K562 (cell line): ENCODE measurements around the gene STK16. TPM values are rescaled to one million over a fixed set of nuclear protein-coding genes. Genes with fewer than 3 reads are reported as not detected.
A peak's percentile ranks its signal among the peaks of the same experiment; 100 is the strongest.

Source experiments
- ARID3A ChIP-seq: IDR thresholded peaks from 2 replicates; pipeline ENCODE4 v1.6.1; 2012; ENCODE audit warnings: low read depth, low read length, improper control_type of control experiment, borderline replicate concordance
- BCL6 ChIP-seq: fragments of 250-450 bp; sonication (Bioruptor Pico); IDR thresholded peaks from 2 replicates; pipeline ENCODE4 v1.4.0; 2020
- CGGBP1 ChIP-seq: fragments of 250-450 bp; sonication (Bioruptor Pico); IDR thresholded peaks from 2 replicates; pipeline ENCODE4 v1.9.0; 2021; ENCODE audit warnings: mild to moderate bottlenecking
- HDAC2 ChIP-seq: fragments of 450-650 bp; IDR thresholded peaks from 2 replicates; pipeline ENCODE4 v1.6.1; 2016; ENCODE audit warnings: mild to moderate bottlenecking
- HMGN3 ChIP-seq: IDR thresholded peaks from 2 replicates; pipeline ENCODE4 v1.6.1; 2011; ENCODE audit warnings: borderline replicate concordance, low read depth, mild to moderate bottlenecking, mixed read lengths, low read length; ENCODE audit not compliant: insufficient read length; ENCODE audit errors: extremely low read depth
- HSF4 ChIP-seq: fragments of 250-450 bp; sonication (Bioruptor Pico); IDR thresholded peaks from 2 replicates; pipeline ENCODE4 v2.1.2; 2022; ENCODE audit warnings: mild to moderate bottlenecking, moderate library complexity, borderline replicate concordance
- MAFK ChIP-seq: IDR thresholded peaks from 2 replicates; pipeline ENCODE4 v1.6.1; 2011; ENCODE audit warnings: low read length, improper control_type of control experiment
- MTF1 ChIP-seq: fragments of 250-450 bp; sonication (Bioruptor Pico); IDR thresholded peaks from 2 replicates; pipeline ENCODE4 v1.9.0; 2021; ENCODE audit warnings: moderate library complexity, mild to moderate bottlenecking, inconsistent platforms, borderline replicate concordance
- MYC ChIP-seq, 2 experiments: fragments of 250-450 bp in 1 of 2; sonication (Bioruptor Pico) in 1 of 2; IDR thresholded peaks; 2 replicates each; pipeline versions ENCODE4 v1.5.1 to v1.6.1; 2012 to 2021; ENCODE audit warnings: low read depth in 2 of 2, borderline replicate concordance in 1 of 2, improper control_type of control experiment in 1 of 2, low read length in 1 of 2, mild to moderate bottlenecking in 1 of 2, moderate library complexity in 1 of 2
- NFYB ChIP-seq: IDR thresholded peaks from 2 replicates; pipeline ENCODE4 v1.6.1; 2011; ENCODE audit warnings: mild to moderate bottlenecking, moderate library complexity; ENCODE audit not compliant: insufficient read length; ENCODE audit errors: extremely low read depth
- PKNOX1 ChIP-seq: fragments of 450-650 bp; IDR thresholded peaks from 2 replicates; pipeline ENCODE4 v1.6.1; 2016
- TEAD1 ChIP-seq, 2 experiments: fragments of 450-650 bp in 1 of 2; sonication (generic) in 1 of 2; formaldehyde crosslinking; IDR thresholded peaks; 2 replicates each; pipeline versions ENCODE4 v1.4.0 to v1.8.0; 2020 to 2022; ENCODE audit warnings: mild to moderate bottlenecking in 2 of 2, missing genetic modification reagents in 1 of 2
- THRA ChIP-seq: fragments of 450-650 bp; IDR thresholded peaks from 2 replicates; pipeline ENCODE4 v1.6.1; 2017; ENCODE audit warnings: mild to moderate bottlenecking, moderate library complexity
- TSHZ1 ChIP-seq: fragments of 250-450 bp; sonication (Bioruptor Pico); IDR thresholded peaks from 2 replicates; pipeline ENCODE4 v1.4.0; 2020; ENCODE audit warnings: mild to moderate bottlenecking, moderate library complexity
- ZBTB26 ChIP-seq: fragments of 450-650 bp; formaldehyde crosslinking; IDR thresholded peaks from 2 replicates; pipeline ENCODE4 v1.4.0; 2022; ENCODE audit warnings: missing genetic modification characterization
- ZSCAN32 ChIP-seq: fragments of 450-650 bp; formaldehyde crosslinking; IDR thresholded peaks from 2 replicates; pipeline ENCODE4 v1.4.0; 2020; ENCODE audit warnings: mild to moderate bottlenecking, moderate library complexity
- polyA plus RNA-seq, 8 experiments: library from polyadenylated mRNA; depleted of rRNA in 4 of 8; stranded (reverse) in 5 of 8; unstranded in 3 of 8; fragments of >200 nt; fragmentation: Nextera tagmentation in 2 of 8; fragmentation: Illumina TruSeq in 1 of 8; extraction: Ambion mirVana in 2 of 8; extraction: Trizol in 1 of 8; gene quantifications; 2 replicates each; pipeline versions ENCODE4 v1.2.1 to v1.2.3, GENCODE V29; 2011 to 2014; ENCODE audit warnings: inconsistent platforms in 1 of 8, missing spikeins in 1 of 8
- total RNA-seq, 7 experiments: library from RNA; depleted of rRNA in 6 of 7; stranded (reverse); fragments of >200 nt in 6 of 7; fragmentation: Illumina TruSeq in 2 of 7; extraction: Trizol in 2 of 7; gene quantifications; 2 replicates each; pipeline versions ENCODE4 v1.2.1 to v1.2.3, GENCODE V29; 2011 to 2021; ENCODE audit warnings: low replicate concordance in 1 of 7

Gene STK16
- total and polyA plus RNA-seq, 9 of the 15 experiments (the other 6 are each of a cell fraction or from before 2014, with no cell fraction given): 5.4 to 36.2 (median 17.8) TPM

GRCh38 chr2:219294356-219295351 lies 49.4 kb downstream of the STK16 start (continued):
- TF ChIP-seq CGGBP1 (CRISPR knock-in tag) (no peak), TSHZ1 (no peak), MTF1 (CRISPR knock-in tag) (no peak), HSF4 (CRISPR knock-in tag) (no peak), ZSCAN32 (no peak), HMGN3 (peak; percentile 43), ZBTB26 (CRISPR knock-in tag) (peak; percentile 80), THRA (no peak), HDAC2 (no peak), ARID3A (no peak), BCL6 (no peak), TEAD1 (CRISPR knock-in tag; IDR thresholded peaks at IDR 0.05) (peak in 1 of 2 experiments; percentile 80; a peak in 2 of 4 replicates), MYC (IDR thresholded peaks at IDR 0.05; ENCODE audit: low read depth, low read length) (peak; percentile 97), MYC (CRISPR knock-in tag; IDR thresholded peaks at IDR 0.05; ENCODE audit: borderline replicate concordance, low read depth) (peak; percentile 50; the same call in 1 of the 2 replicates), MAFK (no peak), PKNOX1 (peak; percentile 83), NFYB (no peak)
